GM12878 (cell line): ENCODE data around the gene USP9X. TPM values are rescaled to one million over a fixed set of nuclear protein-coding genes. Genes with fewer than 3 reads are reported as not detected.
A peak's percentile ranks its signal among the peaks of the same experiment; 100 is the strongest.

Source experiments
- ATAC-seq: fragments of 200-7000 bp; cut with Tn5 transposase; 3 replicates; pipeline ENCODE4 v1.9.1; 2020; ENCODE audit warnings: mild to moderate bottlenecking, moderate library complexity
- BruUV-seq: library from RNA; stranded (reverse); fragments of 400-500 nt; replicated peaks from 2 replicates; lab custom pipeline; 2021; lab: Mats Ljungman, UMichigan
- CTCF ChIA-PET: fragments of 300-600 bp; sonication (Branson Sonifier 250); formaldehyde crosslinking; extraction: SDS; loops from one replicate; lab custom pipeline; 2021; ENCODE audit warnings: inconsistent platforms; lab: Yijun Ruan, JAX
- POLR2A ChIA-PET: fragments of 350-600 bp; formaldehyde crosslinking; extraction: SDS; loops from one replicate; lab custom pipeline; 2021; ENCODE audit warnings: inconsistent platforms; lab: Charles Lee
- RAD21 ChIA-PET: fragments of 300-600 bp; sonication (Branson Sonifier 250); formaldehyde crosslinking; loops from one replicate; lab custom pipeline; 2023; ENCODE audit warnings: antibody characterized with exemption; ENCODE audit not compliant: unreplicated experiment; lab: Charles Lee
- SMC1A ChIA-PET: fragments of 300-600 bp; sonication (Branson Sonifier 250); formaldehyde crosslinking; loops from one replicate; lab custom pipeline; 2023; ENCODE audit not compliant: unreplicated experiment, uncharacterized antibody; lab: Charles Lee
- DNase-seq: peaks from one replicate; pipeline ENCODE4 v3.0.0-alpha.2; 2011; ENCODE audit warnings: low read depth, low spot score
- FAIRE-seq: peaks from 3 replicates; lab custom pipeline; 2011; peaks lifted over from hg19 to GRCh38; lab: Jason Lieb, UNC
- H2AFZ ChIP-seq: 2 replicates; pipeline ENCODE4 v1.6.0; 2011; ENCODE audit warnings: low read depth, low read length, control low read depth; ENCODE audit not compliant: control insufficient read depth
- H3K27ac ChIP-seq: 2 replicates; pipeline ENCODE4 v1.5.1; 2011; ENCODE audit warnings: control low read depth; ENCODE audit not compliant: control insufficient read depth, insufficient read depth
- H3K27me3 ChIP-seq, 2 experiments: replicated peaks in 1 of 2; 2 replicates each; pipeline versions ENCODE4 v1.6.0 to v1.6.1; 2011; ENCODE audit warnings: low read length in 1 of 2; ENCODE audit not compliant: control insufficient read depth in 2 of 2, insufficient read depth in 2 of 2
- H3K36me3 ChIP-seq, 2 experiments: 2 replicates each; pipeline ENCODE4 v1.5.1; 2011; ENCODE audit warnings: low read length in 1 of 2; ENCODE audit not compliant: control insufficient read depth in 2 of 2, insufficient read depth in 2 of 2
- H3K4me1 ChIP-seq: 2 replicates; pipeline ENCODE4 v1.6.1; 2011; ENCODE audit warnings: mild to moderate bottlenecking, low read length, moderate library complexity, mixed read lengths; ENCODE audit not compliant: control insufficient read depth, insufficient read depth
- H3K4me2 ChIP-seq: 2 replicates; pipeline ENCODE4 v1.6.0; 2011; ENCODE audit warnings: control low read depth; ENCODE audit not compliant: control insufficient read depth, insufficient read depth
- H3K4me3 ChIP-seq: fragments of 200-600 bp; sonication (generic); 2 replicates; pipeline ENCODE4 v1.5.1; 2016
- H3K79me2 ChIP-seq: 2 replicates; pipeline ENCODE4 v1.6.0; 2011; ENCODE audit warnings: low read length; ENCODE audit not compliant: control insufficient read depth, insufficient read depth
- H3K9ac ChIP-seq: 2 replicates; pipeline ENCODE4 v1.8.0; 2011; ENCODE audit warnings: low read length, control low read depth, mixed read lengths; ENCODE audit not compliant: control insufficient read depth, insufficient read depth
- H3K9me3 ChIP-seq: replicated peaks from 3 replicates; pipeline ENCODE4 v1.5.1; 2011; ENCODE audit warnings: mild to moderate bottlenecking, low read length; ENCODE audit not compliant: control insufficient read depth, insufficient read depth
- H4K20me1 ChIP-seq: 2 replicates; pipeline ENCODE4 v1.6.0; 2011; ENCODE audit not compliant: control insufficient read depth, insufficient read depth
- BHLHE40 ChIP-seq, 2 experiments: fragments of 450-650 bp in 1 of 2; IDR thresholded peaks; 2 replicates each; pipeline ENCODE4 v1.6.1; 2011 to 2017; ENCODE audit warnings: low read depth in 2 of 2, borderline replicate concordance in 1 of 2, improper control_type of control experiment in 1 of 2, low read length in 1 of 2, mild to moderate bottlenecking in 1 of 2
- EP300 ChIP-seq, 2 experiments: fragments of 150-350 bp in 1 of 2; IDR thresholded peaks; 2 replicates each; pipeline ENCODE4 v1.6.1; 2011 to 2012; ENCODE audit warnings: low read depth in 2 of 2, low read length in 2 of 2, borderline replicate concordance in 1 of 2, improper control_type of control experiment in 1 of 2, inconsistent platforms in 1 of 2; ENCODE audit not compliant: control insufficient read depth in 1 of 2
- MTA2 ChIP-seq: fragments of 450-650 bp; IDR thresholded peaks from 2 replicates; pipeline ENCODE4 v1.6.1; 2016; ENCODE audit warnings: low read depth, mild to moderate bottlenecking, moderate library complexity
- NFXL1 ChIP-seq: fragments of 450-650 bp; IDR thresholded peaks from 2 replicates; pipeline ENCODE4 v1.6.1; 2017; ENCODE audit warnings: antibody characterized with exemption, mild to moderate bottlenecking, borderline replicate concordance
- NR2F1 ChIP-seq: fragments of 450-650 bp; conservative IDR thresholded peaks from 2 replicates; pipeline ENCODE4 v1.6.1; 2017; ENCODE audit warnings: mild to moderate bottlenecking
- PAX8 ChIP-seq: fragments of 450-650 bp; IDR thresholded peaks from 2 replicates; pipeline ENCODE4 v1.6.1; 2017; ENCODE audit warnings: mild to moderate bottlenecking, moderate library complexity
- RAD21 ChIP-seq: IDR thresholded peaks from 2 replicates; pipeline ENCODE4 v1.6.1; 2011; ENCODE audit warnings: mild to moderate bottlenecking, low read depth, low read length, moderate library complexity; ENCODE audit not compliant: insufficient read depth
- SP1 ChIP-seq: IDR thresholded peaks from one replicate; pipeline ENCODE4 v1.6.1; 2011; ENCODE audit warnings: low read depth, low read length
- WGBS: methylation state at CpG from one replicate; pipeline ENCODE4 v1.1.6; 2016; ENCODE audit warnings: low lambda C conversion rate; ENCODE audit not compliant: insufficient replicate concordance, insufficient coverage; ENCODE audit errors: missing lambda C conversion rate; 5-methylcytosine and 5-hydroxymethylcytosine counted together
- in situ Hi-C: fragments of 300-500 bp; cut with MboI; formaldehyde crosslinking; loops from 9 replicates; pipeline ENCODE4 v1.14.3; 2018; ENCODE audit warnings: mixed read lengths
- intact Hi-C: fragments of 100-400 bp; cut with micrococcal nuclease; formaldehyde crosslinking; loops from one replicate; pipeline ENCODE4 v1.14.2; 2022; ENCODE audit not compliant: unreplicated experiment
- polyA plus RNA-seq, 11 experiments: library from polyadenylated mRNA; depleted of rRNA in 4 of 11; unstranded in 6 of 11; stranded (reverse) in 5 of 11; fragments of >200 nt; fragmentation: Nextera tagmentation in 4 of 11; fragmentation: Illumina TruSeq in 1 of 11; extraction: Ambion mirVana in 4 of 11; extraction: Trizol in 1 of 11; gene quantifications; 1 replicate in 1 of 11; 2 replicates in 10 of 11; pipeline versions ENCODE4 v1.2.1 to v1.2.3, GENCODE V29; 2011 to 2016; ENCODE audit warnings: inconsistent platforms in 2 of 11, missing spikeins in 2 of 11, low read depth in 1 of 11
- total RNA-seq, 4 experiments: library from RNA; depleted of rRNA in 3 of 4; stranded (reverse); fragments of >200 nt in 3 of 4; fragmentation: Illumina TruSeq in 1 of 4; extraction: Trizol in 1 of 4; gene quantifications; 2 replicates each; pipeline versions ENCODE4 v1.2.1 to v1.2.3, GENCODE V29; 2013 to 2021
- TF ChIP-seq, protein P1 (sequence below): IDR thresholded peaks from 2 replicates; pipeline ENCODE4 v1.6.1; 2012; ENCODE audit warnings: low read length, inconsistent platforms
- TF ChIP-seq, protein P2 (sequence below): fragments of 450-650 bp; formaldehyde crosslinking; IDR thresholded peaks from 2 replicates; pipeline ENCODE4 v1.5.0; 2022; ENCODE audit warnings: mild to moderate bottlenecking, missing genetic modification characterization

Gene USP9X
- total and polyA plus RNA-seq, 10 of the 15 experiments (the other 5 are each of a cell fraction or from before 2014, with no cell fraction given) = 9.3 to 61.6 (median 31.7) TPM

DNA sequence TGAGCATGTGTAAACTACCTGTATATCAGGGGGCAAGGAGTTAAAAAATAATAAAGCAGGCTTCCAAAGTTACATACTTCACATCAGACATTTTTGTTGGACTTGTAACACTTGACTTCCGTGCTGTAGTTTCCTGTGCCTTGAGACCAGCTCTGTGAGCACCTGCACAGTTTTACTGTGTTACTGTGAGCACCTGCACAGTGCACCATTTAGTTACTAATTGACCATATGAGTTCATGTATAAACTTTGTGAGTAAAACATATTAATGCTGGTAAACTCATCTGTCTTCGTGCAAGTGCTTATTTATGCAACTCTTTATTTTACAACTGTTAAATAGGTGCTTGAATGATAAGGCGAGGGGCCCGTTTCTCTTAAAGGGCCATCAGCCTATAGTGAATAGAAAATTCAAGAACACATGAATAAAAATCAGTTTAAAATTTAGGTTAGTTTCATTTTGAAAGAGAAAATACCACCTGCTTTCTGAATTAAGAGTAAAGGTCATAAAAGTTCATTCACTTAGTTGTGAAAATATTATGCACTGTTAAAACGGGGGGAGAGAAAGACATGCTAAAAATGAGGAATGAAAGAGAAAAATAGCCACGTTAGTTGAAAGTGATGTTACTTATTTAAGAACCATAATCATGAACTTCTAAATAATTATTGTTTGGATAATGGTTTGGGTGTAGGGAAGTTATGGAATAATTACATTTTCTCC lies 42.4 kb downstream of the USP9X start:
- in situ Hi-C loops = no loop called here
- Histone ChIP-seq H3K4me1 (peaks cover 4% of the 10 kb centered on the region), H3K27ac (no peak overlapping the region), H4K20me1 (no peaks in the 10 kb centered on the region; the same call in 1 of the 2 replicates), H2AFZ (no peak overlapping the region), H3K4me2 (peak overlapping the region; percentile 47), H3K9me3 (no peaks in the 10 kb centered on the region; the same call in 2 of the 3 replicates), H3K36me3 (peaks cover 0 to 15% of the 10 kb centered on the region in 2 experiments; a peak in 2 of 4 replicates), H3K79me2 (peaks cover 36% of the 10 kb centered on the region), H3K9ac (no peak overlapping the region)
- no peak for DNase-seq
- 52% methylated on average over 6 of the region's 6 CpGs for WGBS
- BruUV-seq = no TSS peak
- SMC1A ChIA-PET = interaction anchor here (1.0 to 2.2 kb wide), 5 partner anchors 11 to 494 kb away, joined by 3 to 9 read pairs (median 3); no protein-coding TSS in a partner anchor
- peak; percentile 78 for FAIRE-seq
- CTCF ChIA-PET = interaction anchor here (0.5 to 1.8 kb wide), 4 partner anchors 11 to 475 kb away, joined by 3 to 6 read pairs (median 4); no protein-coding TSS in a partner anchor
- RAD21 ChIA-PET = interaction anchor here (0.5 to 2.0 kb wide), 3 partner anchors 12 to 454 kb away, joined by 3 to 9 read pairs (median 3); no protein-coding TSS in a partner anchor
- peak; percentile 77 for ATAC-seq
- 0 out of 2 replicates have a peak, but pooled peaks have one; percentile 24 for TF ChIP-seq MTA2
- TF ChIP-seq NR2F1 = peak; percentile 68
- no peak for TF ChIP-seq SP1
- TF ChIP-seq, all 136 proteins: peak for 2
- intact Hi-C loops = no loop called here
- H3K27me3 ChIP-seq = no peaks in the 10 kb centered on the region
- H3K4me3 ChIP-seq = no peak overlapping the region
- POLR2A ChIA-PET = no interaction called here

DNA sequence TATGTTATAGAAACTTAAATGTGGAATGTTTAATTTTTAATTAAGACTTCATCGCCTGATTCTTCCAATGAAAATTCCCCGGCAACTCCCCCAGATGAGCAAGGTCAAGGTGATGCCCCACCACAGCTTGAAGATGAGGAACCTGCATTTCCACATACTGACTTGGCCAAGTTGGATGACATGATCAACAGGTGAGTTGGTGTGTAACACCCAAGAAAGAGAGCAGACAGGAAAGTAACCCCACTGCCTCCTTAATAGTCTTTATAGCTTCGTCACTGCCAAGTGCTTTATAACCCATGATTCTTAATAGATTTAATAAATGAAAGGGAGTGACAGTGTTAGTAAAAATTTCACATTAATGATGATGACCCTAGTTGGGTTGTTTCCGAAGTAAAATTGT lies 43.7 kb downstream of the USP9X start:
- Histone ChIP-seq H3K27me3 (no peaks in the 10 kb centered on the region), H3K4me3 (no peak overlapping the region), H3K4me2 (no peak overlapping the region), H3K27ac (no peak overlapping the region), H2AFZ (no peak overlapping the region), H3K9ac (no peak overlapping the region), H3K9me3 (no peaks in the 10 kb centered on the region), H3K4me1 (peaks cover 3% of the 10 kb centered on the region; the same call in 1 of the 2 replicates), H3K79me2 (peaks cover 25% of the 10 kb centered on the region), H3K36me3 (peaks cover 0 to 11% of the 10 kb centered on the region in 2 experiments; a peak in 2 of 4 replicates), H4K20me1 (no peaks in the 10 kb centered on the region; the same call in 1 of the 2 replicates)
- no peak for DNase-seq
- in situ Hi-C loops (no loop called here), intact Hi-C loops (no loop called here)
- no peak for ATAC-seq
- 98% methylated on average over 4 of the region's 4 CpGs for WGBS
- BruUV-seq = no TSS peak
- no peak for FAIRE-seq
- CTCF ChIA-PET = no interaction called here
- RAD21 ChIA-PET = interaction anchor here (1.4 to 1.6 kb wide), 2 partner anchors 9 to 14 kb away, joined by 3 read pairs; no protein-coding TSS in a partner anchor
- SMC1A ChIA-PET = interaction anchor here (1.0 to 2.2 kb wide), 3 partner anchors 9 to 13 kb away, joined by 5 to 7 read pairs (median 5); no protein-coding TSS in a partner anchor
- POLR2A ChIA-PET = no interaction called here
- TF ChIP-seq, protein P1, sequence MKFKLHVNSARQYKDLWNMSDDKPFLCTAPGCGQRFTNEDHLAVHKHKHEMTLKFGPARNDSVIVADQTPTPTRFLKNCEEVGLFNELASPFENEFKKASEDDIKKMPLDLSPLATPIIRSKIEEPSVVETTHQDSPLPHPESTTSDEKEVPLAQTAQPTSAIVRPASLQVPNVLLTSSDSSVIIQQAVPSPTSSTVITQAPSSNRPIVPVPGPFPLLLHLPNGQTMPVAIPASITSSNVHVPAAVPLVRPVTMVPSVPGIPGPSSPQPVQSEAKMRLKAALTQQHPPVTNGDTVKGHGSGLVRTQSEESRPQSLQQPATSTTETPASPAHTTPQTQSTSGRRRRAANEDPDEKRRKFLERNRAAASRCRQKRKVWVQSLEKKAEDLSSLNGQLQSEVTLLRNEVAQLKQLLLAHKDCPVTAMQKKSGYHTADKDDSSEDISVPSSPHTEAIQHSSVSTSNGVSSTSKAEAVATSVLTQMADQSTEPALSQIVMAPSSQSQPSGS = no peak
- TF ChIP-seq, protein P2, sequence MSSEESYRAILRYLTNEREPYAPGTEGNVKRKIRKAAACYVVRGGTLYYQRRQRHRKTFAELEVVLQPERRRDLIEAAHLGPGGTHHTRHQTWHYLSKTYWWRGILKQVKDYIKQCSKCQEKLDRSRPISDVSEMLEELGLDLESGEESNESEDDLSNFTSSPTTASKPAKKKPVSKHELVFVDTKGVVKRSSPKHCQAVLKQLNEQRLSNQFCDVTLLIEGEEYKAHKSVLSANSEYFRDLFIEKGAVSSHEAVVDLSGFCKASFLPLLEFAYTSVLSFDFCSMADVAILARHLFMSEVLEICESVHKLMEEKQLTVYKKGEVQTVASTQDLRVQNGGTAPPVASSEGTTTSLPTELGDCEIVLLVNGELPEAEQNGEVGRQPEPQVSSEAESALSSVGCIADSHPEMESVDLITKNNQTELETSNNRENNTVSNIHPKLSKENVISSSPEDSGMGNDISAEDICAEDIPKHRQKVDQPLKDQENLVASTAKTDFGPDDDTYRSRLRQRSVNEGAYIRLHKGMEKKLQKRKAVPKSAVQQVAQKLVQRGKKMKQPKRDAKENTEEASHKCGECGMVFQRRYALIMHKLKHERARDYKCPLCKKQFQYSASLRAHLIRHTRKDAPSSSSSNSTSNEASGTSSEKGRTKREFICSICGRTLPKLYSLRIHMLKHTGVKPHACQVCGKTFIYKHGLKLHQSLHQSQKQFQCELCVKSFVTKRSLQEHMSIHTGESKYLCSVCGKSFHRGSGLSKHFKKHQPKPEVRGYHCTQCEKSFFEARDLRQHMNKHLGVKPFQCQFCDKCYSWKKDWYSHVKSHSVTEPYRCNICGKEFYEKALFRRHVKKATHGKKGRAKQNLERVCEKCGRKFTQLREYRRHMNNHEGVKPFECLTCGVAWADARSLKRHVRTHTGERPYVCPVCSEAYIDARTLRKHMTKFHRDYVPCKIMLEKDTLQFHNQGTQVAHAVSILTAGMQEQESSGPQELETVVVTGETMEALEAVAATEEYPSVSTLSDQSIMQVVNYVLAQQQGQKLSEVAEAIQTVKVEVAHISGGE (CRISPR knock-in tag) = no peak
- no peak for TF ChIP-seq NFXL1
- no peak for TF ChIP-seq RAD21
- no peak for TF ChIP-seq PAX8
- no peak for TF ChIP-seq BHLHE40 (IDR thresholded peaks at IDR 0.05; ENCODE audit: borderline replicate concordance in 1 of 2, low read depth in 2 of 2, low read length in 1 of 2)
- no peak for TF ChIP-seq EP300 (IDR thresholded peaks at IDR 0.05; ENCODE audit: borderline replicate concordance in 1 of 2, control insufficient read depth in 1 of 2, low read depth in 2 of 2, low read length in 2 of 2)
